Left ventricle myocardium superior (tissue), 1 donor: ENCODE data around the gene RSPH3. TPM values are rescaled to one million over a fixed set of nuclear protein-coding genes. Genes with fewer than 3 reads are reported as not detected.
"Not testable (repeated sequence)": the region's sequence is repeated elsewhere in the genome, so short reads cannot be mapped to it uniquely, and the experiment has no call there.

ENCODE experiments used
- ATAC-seq: fragments of 200-7000 bp; cut with Tn5 transposase; one replicate; pipeline ENCODE4 v1.9.1; 2020; ENCODE audit warnings: mild to moderate bottlenecking, moderate library complexity
- DNase-seq: peaks from one replicate; pipeline ENCODE4 v3.0.0-alpha.2; 2020
- intact Hi-C: fragments of 100-400 bp; cut with micrococcal nuclease; formaldehyde crosslinking; loops from one replicate; pipeline ENCODE4 v1.11.0; 2022
- total RNA-seq: library from RNA; stranded (reverse); fragmentation: NEBNext Ultra II Directional; extraction: Animal tissue kit (Norgen Biotek cat#: 25700); gene quantifications from one replicate; pipeline ENCODE4 v1.2.1, GENCODE V29; 2021
- donor health status: DM: no; HTN: yes; CAD: no; lungs with severe emphysema.

Gene RSPH3
- total RNA-seq, 1 donor from 2014 or later: 12.1 TPM

DNA sequence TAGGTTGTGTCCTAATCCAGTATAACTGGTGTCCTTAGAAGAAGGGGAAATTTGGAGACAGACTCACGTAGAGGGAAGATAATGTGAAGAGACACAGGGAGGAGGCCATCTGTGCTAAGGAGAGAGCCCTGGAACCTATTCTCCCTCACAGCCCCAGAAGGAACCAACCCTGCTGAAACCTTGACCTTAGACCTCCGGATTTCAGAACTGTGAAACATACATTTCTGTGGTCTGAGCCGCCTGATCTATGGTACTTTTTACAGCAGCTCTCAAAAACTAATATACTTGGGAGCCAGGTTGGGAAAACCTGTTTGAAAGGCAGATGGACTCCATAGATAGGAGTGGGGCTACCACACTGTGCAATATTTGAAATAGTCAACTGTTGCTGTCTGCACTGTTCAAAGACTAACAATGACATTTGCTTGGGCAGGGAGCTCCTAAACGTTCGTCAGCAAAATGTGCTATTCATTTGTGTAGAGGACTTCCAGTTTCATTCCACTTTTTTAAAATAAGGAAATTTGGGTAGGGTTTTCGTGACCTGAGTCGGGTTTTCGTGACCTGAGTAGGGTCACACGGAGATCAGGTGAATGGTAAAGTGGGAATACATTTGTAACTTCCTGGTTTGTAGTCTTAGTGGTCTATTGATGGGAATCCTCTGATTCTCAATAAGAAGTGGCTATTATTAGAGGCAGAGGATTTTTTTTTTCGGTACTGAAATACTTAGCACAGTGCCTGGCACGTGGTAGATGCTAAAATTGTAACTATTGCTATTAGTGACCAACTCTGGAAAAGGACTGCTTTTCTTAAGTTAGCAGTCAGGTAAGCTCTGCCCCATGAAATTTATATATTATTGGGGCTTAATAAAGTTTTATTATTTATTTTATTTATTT, 33.4 kb upstream of the RSPH3 start:
- DNase-seq: no peak
- no peak for ATAC-seq

DNA sequence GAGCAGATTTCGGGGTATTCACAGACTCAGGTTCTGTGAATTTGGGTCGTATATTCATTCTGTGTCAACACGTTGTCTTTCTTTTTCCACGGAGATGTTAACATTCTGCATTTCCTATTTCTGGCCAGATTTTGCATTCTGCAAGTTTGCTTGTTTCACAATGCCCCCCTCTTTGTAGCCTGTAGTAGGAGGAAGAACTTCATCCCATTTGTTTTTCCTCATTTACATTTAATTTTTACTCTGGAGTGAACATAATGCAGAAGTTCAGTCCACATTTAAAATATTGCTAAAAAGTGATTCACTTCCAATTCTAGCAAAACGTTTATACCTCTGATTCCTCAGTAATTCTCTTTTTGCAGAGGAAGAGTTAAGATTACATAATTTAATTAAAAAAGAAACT, 31.8 kb upstream of the RSPH3 start:
- intact Hi-C loops: no loop called here
- DNase-seq: no peak
- ATAC-seq: no peak

More for the DNA sequence above, 33.4 kb upstream of the RSPH3 start:
- intact Hi-C loops: no loop called here

DNA sequence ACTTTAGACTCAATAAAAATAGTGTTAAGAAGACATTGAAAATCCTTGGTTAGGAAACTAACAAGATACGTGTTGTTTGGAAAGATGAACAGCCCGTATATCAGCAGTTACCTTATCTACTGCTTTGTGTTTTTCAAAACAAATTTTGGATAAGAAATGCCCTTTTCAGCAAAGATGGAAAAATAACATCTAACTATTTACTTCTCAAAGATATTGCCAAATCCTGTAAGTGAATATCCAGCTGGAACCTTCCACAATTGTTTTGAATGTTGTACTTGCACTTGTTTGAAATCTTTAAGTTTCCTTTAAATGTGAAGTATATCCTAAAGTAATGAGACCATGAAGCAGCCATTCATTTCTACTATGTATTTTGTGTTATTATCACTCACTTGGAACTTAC, 30.2 kb upstream of the RSPH3 start:
- intact Hi-C loops: no loop called here
- ATAC-seq: no peak
- no peak for DNase-seq

DNA sequence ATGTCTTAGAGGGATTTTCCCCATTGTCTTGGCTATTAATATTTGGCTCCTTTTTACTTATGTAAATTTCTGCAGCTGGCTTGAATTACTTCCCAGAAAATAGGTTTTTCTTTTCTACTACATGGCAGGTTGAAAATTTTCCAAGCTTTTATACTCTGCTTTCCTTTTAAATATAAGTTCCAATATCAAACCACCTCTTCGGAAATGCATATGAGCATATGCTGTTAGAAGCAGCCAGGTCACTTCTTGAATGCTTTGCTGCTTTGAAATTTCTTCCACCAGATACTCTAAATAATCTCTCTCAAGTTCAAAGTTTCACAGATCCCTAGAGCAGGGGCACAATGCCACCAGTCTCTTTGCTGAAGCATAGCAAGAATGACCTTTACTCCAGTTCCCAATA, 25.2 kb upstream of the RSPH3 start:
- DNase-seq, intact Hi-C loops, ATAC-seq: not testable (repeated sequence)

DNA sequence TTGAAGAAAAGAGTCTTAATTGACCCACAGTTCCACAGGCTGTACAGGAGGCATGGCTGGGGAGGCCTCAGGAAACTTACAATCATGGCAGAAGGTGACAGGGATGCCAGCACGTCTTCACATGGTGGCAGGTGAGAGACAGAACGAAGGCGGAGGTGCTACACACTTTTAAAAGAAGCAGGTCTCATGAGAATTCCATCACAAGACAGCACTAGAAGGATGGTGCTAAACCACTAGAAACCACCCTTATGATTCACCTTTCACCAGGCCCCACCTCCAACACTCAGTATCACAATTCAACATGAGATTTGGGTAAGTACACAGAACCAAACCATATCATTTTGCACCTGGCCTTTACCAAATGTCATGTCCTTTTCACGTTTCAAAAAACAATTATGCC, 23.9 kb upstream of the RSPH3 start:
- ATAC-seq: no peak
- intact Hi-C loops: no loop called here
- no peak for DNase-seq

DNA sequence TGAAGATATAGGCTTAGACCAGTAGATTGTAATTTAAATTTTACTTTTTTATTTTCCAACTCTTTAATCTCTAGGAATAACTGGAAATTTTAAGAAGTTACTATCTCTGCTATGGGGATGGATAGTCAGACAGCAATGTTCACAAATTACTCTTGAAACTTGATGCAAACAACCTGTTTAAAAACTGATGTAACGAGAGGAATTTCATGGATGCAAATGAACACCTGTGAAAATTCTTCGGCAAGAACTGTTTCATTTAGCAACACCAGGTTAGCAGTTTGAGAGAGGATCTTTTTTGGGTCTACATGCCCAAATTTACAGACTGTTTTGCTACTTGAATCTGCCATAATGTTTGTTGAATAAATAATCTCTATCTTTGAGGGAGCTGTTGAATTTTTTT, 20.0 kb upstream of the RSPH3 start:
- ATAC-seq (no peak), DNase-seq (no peak)
- intact Hi-C loops: no loop called here

DNA sequence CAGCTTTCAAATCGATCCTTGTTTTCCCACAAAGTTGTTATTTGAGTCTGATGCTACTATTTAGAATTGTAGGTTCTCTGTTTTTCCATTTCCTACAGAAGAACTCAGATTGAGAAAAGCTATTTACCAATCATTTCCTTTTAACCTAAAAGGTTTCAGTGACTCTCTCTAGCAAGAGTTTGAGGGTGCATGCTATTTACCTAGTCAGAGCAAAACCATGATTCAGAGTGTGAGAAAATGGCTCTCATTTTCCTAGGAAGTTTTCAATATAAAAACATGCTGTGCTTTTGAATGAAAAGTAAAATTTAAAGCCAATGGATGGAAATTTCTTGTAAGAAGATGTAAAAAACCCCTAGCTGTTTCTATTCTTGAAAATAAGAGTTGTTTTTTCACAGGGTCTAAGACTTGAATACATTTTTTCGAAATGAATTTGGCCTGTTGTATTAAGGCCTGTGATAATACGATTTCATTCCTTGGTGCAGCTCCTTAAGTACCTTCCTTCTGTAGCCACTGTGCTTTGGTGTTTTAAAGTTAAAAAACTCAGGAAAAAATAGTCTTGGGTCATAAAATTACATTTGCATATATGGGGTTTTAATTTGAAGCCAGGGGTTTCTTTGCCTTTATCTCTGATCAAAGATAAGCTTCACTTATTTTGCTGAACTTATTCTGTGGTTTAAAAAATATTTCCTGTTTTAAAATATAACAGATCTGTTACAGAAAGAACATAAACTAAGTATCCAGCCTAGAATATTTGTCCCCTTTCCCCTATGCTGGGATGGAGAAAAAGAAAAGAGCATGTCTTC, 18.0 kb upstream of the RSPH3 start:
- intact Hi-C loops: no loop called here
- DNase-seq (no peak), ATAC-seq (no peak)

DNA sequence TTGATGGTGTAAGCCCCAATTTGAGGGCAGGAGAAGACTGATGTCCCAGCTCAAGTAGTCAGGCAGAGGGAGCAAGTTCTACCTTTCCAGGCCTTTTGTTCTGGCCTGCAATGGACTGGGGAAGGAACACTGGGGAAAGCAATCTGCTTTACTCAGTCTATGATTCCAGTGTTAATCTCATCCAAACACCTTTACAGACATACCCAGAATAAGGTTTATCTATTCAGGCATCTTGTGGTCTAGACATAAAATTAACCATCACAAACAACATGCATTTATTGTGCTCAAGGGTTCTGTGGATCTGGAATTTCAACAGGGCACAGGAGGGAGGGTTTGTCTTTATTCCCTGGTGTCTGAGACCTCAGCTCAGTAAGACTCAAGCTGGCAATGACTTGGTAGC, 14.4 kb upstream of the RSPH3 start:
- ATAC-seq: no peak
- intact Hi-C loops: no loop called here
- DNase-seq: no peak

DNA sequence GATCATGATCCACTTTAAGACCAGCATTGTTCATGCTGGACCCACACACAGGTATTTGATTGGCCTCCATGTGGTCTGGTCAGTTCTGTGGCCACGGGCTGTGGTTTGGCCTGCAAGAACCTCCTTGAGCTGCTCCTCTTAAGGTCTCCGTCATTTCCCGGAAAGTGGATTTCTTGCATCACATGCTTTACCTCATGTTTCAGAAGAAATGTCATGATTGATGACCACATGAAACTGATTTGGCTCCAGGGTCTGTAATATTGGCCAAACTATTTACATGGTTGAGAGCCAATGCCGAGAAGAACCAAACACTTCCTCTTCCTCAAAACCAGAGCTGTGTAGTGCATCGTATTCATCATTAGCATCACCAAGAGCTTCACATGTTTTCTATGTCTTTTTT, 13.2 kb upstream of the RSPH3 start:
- no peak for ATAC-seq
- no peak for DNase-seq
- intact Hi-C loops: no loop called here

DNA sequence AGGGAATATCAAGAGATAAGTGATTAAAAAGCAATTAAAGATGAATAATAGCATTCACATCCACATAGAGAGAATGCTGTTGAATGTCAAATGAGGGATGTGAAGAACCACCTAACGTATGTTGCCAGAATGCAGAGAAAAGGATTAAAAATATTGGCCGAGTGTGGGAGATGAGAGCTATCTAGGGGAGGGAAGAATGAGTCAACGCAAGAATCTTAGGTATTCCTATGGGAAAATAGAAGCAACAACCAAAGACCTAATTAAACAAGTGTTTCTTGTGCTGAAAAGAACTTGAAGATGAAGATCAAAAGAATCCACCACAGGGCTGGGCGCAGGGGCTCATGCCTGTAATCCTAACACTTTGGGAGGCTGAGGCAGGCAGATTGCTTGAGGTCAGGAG, 12.2 kb upstream of the RSPH3 start:
- intact Hi-C loops: no loop called here
- no peak for ATAC-seq

DNA sequence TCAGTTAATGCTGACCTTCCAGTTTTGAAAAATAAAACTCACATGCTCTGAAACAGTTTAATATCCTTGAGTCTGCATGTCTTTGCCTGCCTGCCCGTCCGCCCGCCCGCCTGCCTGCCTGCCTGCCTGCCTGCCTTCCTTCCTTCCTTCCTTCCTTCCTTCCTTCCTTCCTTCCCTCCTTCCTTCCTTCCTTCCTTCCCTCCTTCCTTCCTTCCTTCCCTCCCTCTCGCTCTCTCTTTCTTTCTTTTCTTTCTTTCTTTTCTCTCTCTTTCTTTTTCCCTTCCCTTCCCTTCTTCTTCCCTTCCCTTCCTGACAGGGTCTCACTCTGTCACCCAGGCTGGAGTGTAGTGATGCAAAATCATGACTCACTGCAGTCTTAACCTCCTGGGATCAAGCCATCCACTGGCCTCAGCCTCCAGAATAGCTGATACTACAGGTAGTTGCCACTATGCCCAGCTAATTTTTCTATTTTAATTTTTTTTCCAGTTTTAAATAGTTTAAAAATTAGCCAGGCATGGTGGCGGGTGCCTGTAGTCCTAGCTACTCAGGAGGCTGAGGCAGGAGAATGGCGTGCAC, 10.1 kb upstream of the RSPH3 start:
- DNase-seq, ATAC-seq, intact Hi-C loops: not testable (repeated sequence)

More for the DNA sequence above, 12.2 kb upstream of the RSPH3 start:
- DNase-seq: no peak

DNA sequence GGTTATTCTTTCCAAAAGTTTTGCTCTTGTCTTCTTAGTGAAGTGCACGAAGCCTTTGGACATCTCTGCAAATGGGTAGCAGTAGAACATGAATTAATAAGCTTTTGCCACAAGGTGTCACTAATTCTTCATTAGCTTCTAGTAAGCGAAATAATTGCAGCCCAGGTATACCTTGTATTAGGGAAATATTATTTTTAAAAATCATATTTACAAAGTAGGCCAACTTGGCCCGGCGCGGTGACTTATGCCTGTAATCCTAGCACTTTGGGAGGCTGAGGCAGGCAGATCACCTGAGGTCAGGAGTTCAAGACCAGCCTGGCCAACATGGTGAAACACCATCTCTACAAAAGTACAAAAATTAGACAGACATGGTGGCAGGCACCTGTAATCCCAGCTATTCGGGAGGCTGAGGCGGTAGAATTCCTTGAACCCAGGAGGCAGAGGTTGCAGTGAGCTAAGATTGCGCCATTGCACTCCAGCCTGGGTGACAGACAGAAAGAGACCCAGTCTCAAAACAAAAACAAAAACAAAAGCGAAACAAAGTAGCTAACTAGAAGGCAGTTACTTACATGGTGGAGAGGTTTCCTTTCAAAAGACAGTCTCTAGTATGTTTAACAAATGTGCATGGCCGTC, 8.8 kb upstream of the RSPH3 start:
- DNase-seq: no peak
- ATAC-seq: peak; percentile 45
- intact Hi-C loops: loop anchor here (2.0 to 10.0 kb wide), 2 partner anchors 96 to 126 kb away; no protein-coding TSS in a partner anchor

DNA sequence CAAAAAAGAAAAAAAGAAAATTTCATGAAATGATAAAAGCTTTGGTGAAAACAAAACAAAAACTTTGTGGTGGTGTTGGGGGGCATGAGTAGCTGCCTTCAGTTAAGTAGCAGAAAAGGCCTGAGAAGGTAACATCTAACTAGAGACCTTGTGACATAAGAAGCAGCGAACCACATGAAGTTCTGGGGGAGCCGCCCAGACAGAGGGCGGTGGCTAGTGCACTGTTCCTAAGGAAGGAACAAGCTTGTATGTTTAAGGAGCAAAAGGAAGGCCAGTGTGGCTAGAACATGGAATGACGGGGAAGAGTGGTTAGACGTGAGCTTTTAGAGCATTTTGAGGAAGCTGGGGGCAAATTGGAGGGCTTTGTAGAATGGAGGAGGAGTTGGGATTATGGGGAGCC, 7.5 kb upstream of the RSPH3 start:
- ATAC-seq: no peak

DNA sequence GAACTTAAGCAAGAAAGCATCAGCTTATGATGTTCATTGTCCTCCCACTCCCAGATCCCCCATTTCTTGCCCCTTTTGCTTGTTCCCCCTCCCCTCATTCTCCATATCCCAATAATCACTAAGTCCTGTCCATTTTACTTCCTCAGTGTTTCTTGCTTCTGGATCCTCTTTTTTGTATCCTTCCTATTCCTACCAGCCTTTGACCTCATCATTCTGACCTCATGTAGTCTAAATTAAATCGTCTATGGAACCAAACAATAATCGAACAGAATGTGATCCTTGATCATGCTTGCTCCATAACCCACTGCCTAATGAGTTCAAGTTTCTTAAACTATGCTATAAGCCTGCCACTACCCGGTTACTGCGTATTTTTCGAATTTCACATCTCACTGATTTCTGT, 5.4 kb upstream of the RSPH3 start:
- intact Hi-C loops: loop anchor here (10.0 kb wide), 1 partner anchor 99 kb away; no protein-coding TSS in a partner anchor
- DNase-seq: no peak
- no peak for ATAC-seq

More for the DNA sequence above, 7.5 kb upstream of the RSPH3 start:
- DNase-seq: no peak
- intact Hi-C loops: loop anchor here (10.0 kb wide), 1 partner anchor 97 kb away; no protein-coding TSS in a partner anchor

DNA sequence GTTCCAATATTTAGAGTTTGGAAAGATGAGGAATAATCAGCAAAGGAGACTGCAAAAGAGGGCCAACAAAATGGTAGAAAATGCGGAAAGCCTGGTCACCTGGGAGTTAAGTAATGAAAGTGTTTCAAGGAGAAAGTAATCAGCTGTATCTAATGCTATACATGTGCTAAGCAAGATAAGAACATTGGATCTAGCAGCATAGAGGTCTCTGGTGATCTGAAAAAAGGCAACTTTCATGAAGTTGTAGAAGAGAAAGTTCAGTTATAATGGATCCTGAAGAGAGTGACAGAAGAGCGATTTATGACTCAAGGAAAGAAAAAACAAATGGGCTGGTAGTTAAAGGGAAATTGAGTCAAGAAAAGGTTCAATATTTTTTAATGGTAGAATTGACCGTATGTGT, 4.6 kb upstream of the RSPH3 start:
- intact Hi-C loops: loop anchor here (10.0 kb wide), 1 partner anchor 100 kb away; no protein-coding TSS in a partner anchor
- DNase-seq: no peak
- ATAC-seq: no peak

DNA sequence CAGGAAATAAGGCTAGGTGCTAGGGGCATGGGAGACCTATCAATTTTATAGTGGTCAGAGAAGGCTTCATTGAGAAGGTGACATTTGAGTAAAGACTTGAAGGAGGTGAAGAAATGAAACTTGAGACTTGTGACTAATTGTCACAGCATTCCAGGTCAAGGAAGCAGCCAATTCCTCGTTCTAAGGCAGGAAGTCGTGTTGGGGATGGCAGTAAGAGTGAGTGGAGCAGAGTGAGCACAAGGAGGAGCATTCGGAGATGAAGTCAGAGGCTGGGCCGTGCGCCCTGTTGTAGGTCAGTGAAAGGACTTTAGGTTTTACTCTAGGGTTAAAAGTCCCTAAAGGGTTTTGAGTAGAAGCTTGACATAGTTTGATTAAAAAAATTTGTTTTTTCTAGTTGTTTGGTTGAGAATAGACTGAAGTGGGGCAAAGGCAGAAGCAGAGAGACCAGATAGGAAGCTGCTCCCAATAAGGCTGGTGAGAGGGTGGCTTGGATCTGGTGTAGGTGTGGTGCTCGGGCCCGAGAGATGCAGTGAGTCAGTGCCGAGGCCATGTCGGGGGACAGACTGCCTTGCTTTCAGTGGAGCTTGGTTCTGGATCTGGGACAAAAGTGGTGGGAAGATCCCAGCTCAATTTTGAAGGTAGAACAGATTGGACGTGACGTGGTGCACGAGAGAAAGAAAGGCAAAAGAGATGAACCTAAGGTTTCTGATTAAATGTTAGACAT, 2.6 kb upstream of the RSPH3 start:
- no peak for DNase-seq
- intact Hi-C loops: loop anchor here (10.0 kb wide), 1 partner anchor 102 kb away; no protein-coding TSS in a partner anchor

DNA sequence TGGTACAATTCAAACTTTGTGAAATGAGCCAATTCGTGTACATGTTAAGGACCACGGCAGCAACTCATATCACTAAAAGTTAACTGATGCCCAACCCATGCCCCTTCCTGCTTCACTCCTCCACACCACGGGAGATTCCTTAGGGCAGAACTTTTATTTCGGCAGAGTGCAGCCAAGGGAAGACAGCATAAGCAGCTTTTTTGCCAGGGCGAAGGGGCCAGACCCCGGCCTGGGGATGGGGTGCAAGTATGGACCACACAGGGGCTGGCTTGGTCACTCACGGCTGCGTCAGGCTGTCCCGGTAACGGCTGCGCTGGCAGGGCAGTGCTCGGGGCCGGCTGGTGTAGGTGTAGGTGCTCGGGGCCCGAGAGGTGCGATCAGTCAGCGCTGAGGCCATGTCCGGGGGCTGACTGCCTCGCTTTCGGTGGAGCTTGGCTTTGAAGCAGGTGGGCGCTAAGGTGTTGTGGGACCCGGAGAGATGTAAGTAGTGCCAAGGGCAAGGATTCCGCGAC, 792 bp downstream of the RSPH3 start:
- intact Hi-C loops: no loop called here
- ATAC-seq (peak; percentile 39), DNase-seq (no peak)

More for the DNA sequence above, 2.6 kb upstream of the RSPH3 start:
- ATAC-seq: no peak

DNA sequence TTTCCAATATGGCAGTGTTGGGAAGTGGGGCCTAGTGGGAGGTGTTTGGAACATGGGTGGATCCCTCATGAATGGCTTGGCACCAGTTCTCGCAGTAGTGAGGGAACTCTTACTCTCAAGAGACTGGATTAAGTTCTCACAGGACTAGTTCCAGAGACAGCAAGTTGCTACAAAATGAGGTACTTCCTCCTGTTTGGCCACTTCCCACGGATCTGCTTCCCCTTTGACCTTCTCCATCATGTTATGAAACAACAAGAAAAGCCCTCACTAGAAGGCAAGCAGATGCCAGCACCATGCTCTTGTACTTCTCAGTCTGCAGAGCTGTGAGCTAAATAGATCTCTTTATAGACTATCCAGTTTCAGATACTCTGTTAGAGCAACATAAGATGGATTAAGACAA, 3.1 kb downstream of the RSPH3 start:
- ATAC-seq (no peak), DNase-seq (no peak)
- intact Hi-C loops: no loop called here
